GM12878 (cell line): Measurements from ENCODE around the gene ZBTB18. TPM values are rescaled to one million over a fixed set of nuclear protein-coding genes. Genes with fewer than 3 reads are reported as not detected.

ENCODE experiments used
- ATAC-seq: fragments of 200-7000 bp; cut with Tn5 transposase; 3 replicates; pipeline ENCODE4 v1.9.1; 2020; ENCODE audit warnings: mild to moderate bottlenecking, moderate library complexity
- BruUV-seq: library from RNA; stranded (reverse); fragments of 400-500 nt; replicated peaks from 2 replicates; lab custom pipeline; 2021; lab: Mats Ljungman, UMichigan
- CTCF ChIA-PET: fragments of 300-600 bp; sonication (Branson Sonifier 250); formaldehyde crosslinking; extraction: SDS; loops from one replicate; lab custom pipeline; 2021; ENCODE audit warnings: inconsistent platforms; lab: Yijun Ruan, JAX
- POLR2A ChIA-PET: fragments of 350-600 bp; formaldehyde crosslinking; extraction: SDS; loops from one replicate; lab custom pipeline; 2021; ENCODE audit warnings: inconsistent platforms; lab: Charles Lee
- RAD21 ChIA-PET: fragments of 300-600 bp; sonication (Branson Sonifier 250); formaldehyde crosslinking; loops from one replicate; lab custom pipeline; 2023; ENCODE audit warnings: antibody characterized with exemption; ENCODE audit not compliant: unreplicated experiment; lab: Charles Lee
- SMC1A ChIA-PET: fragments of 300-600 bp; sonication (Branson Sonifier 250); formaldehyde crosslinking; loops from one replicate; lab custom pipeline; 2023; ENCODE audit not compliant: unreplicated experiment, uncharacterized antibody; lab: Charles Lee
- DNase-seq: peaks from one replicate; pipeline ENCODE4 v3.0.0-alpha.2; 2011; ENCODE audit warnings: low read depth, low spot score
- FAIRE-seq: peaks from 3 replicates; lab custom pipeline; 2011; peaks lifted over from hg19 to GRCh38; lab: Jason Lieb, UNC
- H2AFZ ChIP-seq: 2 replicates; pipeline ENCODE4 v1.6.0; 2011; ENCODE audit warnings: low read depth, low read length, control low read depth; ENCODE audit not compliant: control insufficient read depth
- H3K27ac ChIP-seq: 2 replicates; pipeline ENCODE4 v1.5.1; 2011; ENCODE audit warnings: control low read depth; ENCODE audit not compliant: control insufficient read depth, insufficient read depth
- H3K27me3 ChIP-seq, 2 experiments: replicated peaks in 1 of 2; 2 replicates each; pipeline versions ENCODE4 v1.6.0 to v1.6.1; 2011; ENCODE audit warnings: low read length in 1 of 2; ENCODE audit not compliant: control insufficient read depth in 2 of 2, insufficient read depth in 2 of 2
- H3K36me3 ChIP-seq, 2 experiments: 2 replicates each; pipeline ENCODE4 v1.5.1; 2011; ENCODE audit warnings: low read length in 1 of 2; ENCODE audit not compliant: control insufficient read depth in 2 of 2, insufficient read depth in 2 of 2
- H3K4me1 ChIP-seq: 2 replicates; pipeline ENCODE4 v1.6.1; 2011; ENCODE audit warnings: mild to moderate bottlenecking, low read length, moderate library complexity, mixed read lengths; ENCODE audit not compliant: control insufficient read depth, insufficient read depth
- H3K4me2 ChIP-seq: 2 replicates; pipeline ENCODE4 v1.6.0; 2011; ENCODE audit warnings: control low read depth; ENCODE audit not compliant: control insufficient read depth, insufficient read depth
- H3K4me3 ChIP-seq: fragments of 200-600 bp; sonication (generic); 2 replicates; pipeline ENCODE4 v1.5.1; 2016
- H3K79me2 ChIP-seq: 2 replicates; pipeline ENCODE4 v1.6.0; 2011; ENCODE audit warnings: low read length; ENCODE audit not compliant: control insufficient read depth, insufficient read depth
- H3K9ac ChIP-seq: 2 replicates; pipeline ENCODE4 v1.8.0; 2011; ENCODE audit warnings: low read length, control low read depth, mixed read lengths; ENCODE audit not compliant: control insufficient read depth, insufficient read depth
- H3K9me3 ChIP-seq: replicated peaks from 3 replicates; pipeline ENCODE4 v1.5.1; 2011; ENCODE audit warnings: mild to moderate bottlenecking, low read length; ENCODE audit not compliant: control insufficient read depth, insufficient read depth
- H4K20me1 ChIP-seq: 2 replicates; pipeline ENCODE4 v1.6.0; 2011; ENCODE audit not compliant: control insufficient read depth, insufficient read depth
- MYB ChIP-seq: fragments of 150-350 bp; IDR thresholded peaks from 2 replicates; pipeline ENCODE4 v1.6.1; 2014; ENCODE audit warnings: mild to moderate bottlenecking, low read depth, low read length, borderline replicate concordance
- NR2C2 ChIP-seq: IDR thresholded peaks from 2 replicates; pipeline ENCODE4 v1.6.1; 2011; ENCODE audit warnings: borderline replicate concordance, low read depth; ENCODE audit not compliant: control insufficient read depth, insufficient read length
- NRF1 ChIP-seq: conservative IDR thresholded peaks from 2 replicates; pipeline ENCODE4 v1.6.1; 2011; ENCODE audit warnings: mild to moderate bottlenecking, low read depth, low read length, improper control_type of control experiment
- RB1 ChIP-seq: fragments of 450-650 bp; formaldehyde crosslinking; IDR thresholded peaks from 2 replicates; pipeline ENCODE4 v1.6.1; 2017; ENCODE audit warnings: mild to moderate bottlenecking, borderline replicate concordance
- SREBF1 ChIP-seq: IDR thresholded peaks from 2 replicates; pipeline ENCODE4 v1.6.1; 2012; ENCODE audit warnings: mild to moderate bottlenecking, low read length
- SRF ChIP-seq, 2 experiments: IDR thresholded peaks; 2 replicates each; pipeline ENCODE4 v1.6.1; 2011; ENCODE audit warnings: low read depth in 2 of 2, low read length in 2 of 2, mild to moderate bottlenecking in 1 of 2, moderate library complexity in 1 of 2
- TAF1 ChIP-seq: IDR thresholded peaks from 2 replicates; pipeline ENCODE4 v1.6.1; 2011; ENCODE audit warnings: mild to moderate bottlenecking, low read depth, low read length, borderline replicate concordance
- WGBS: methylation state at CpG from one replicate; pipeline ENCODE4 v1.1.6; 2016; ENCODE audit warnings: low lambda C conversion rate; ENCODE audit not compliant: insufficient replicate concordance, insufficient coverage; ENCODE audit errors: missing lambda C conversion rate; 5-methylcytosine and 5-hydroxymethylcytosine counted together
- in situ Hi-C: fragments of 300-500 bp; cut with MboI; formaldehyde crosslinking; loops from 9 replicates; pipeline ENCODE4 v1.14.3; 2018; ENCODE audit warnings: mixed read lengths
- intact Hi-C: fragments of 100-400 bp; cut with micrococcal nuclease; formaldehyde crosslinking; loops from one replicate; pipeline ENCODE4 v1.14.2; 2022; ENCODE audit not compliant: unreplicated experiment
- polyA plus RNA-seq, 11 experiments: library from polyadenylated mRNA; depleted of rRNA in 4 of 11; unstranded in 6 of 11; stranded (reverse) in 5 of 11; fragments of >200 nt; fragmentation: Nextera tagmentation in 4 of 11; fragmentation: Illumina TruSeq in 1 of 11; extraction: Ambion mirVana in 4 of 11; extraction: Trizol in 1 of 11; gene quantifications; 1 replicate in 1 of 11; 2 replicates in 10 of 11; pipeline versions ENCODE4 v1.2.1 to v1.2.3, GENCODE V29; 2011 to 2016; ENCODE audit warnings: inconsistent platforms in 2 of 11, missing spikeins in 2 of 11, low read depth in 1 of 11
- total RNA-seq, 4 experiments: library from RNA; depleted of rRNA in 3 of 4; stranded (reverse); fragments of >200 nt in 3 of 4; fragmentation: Illumina TruSeq in 1 of 4; extraction: Trizol in 1 of 4; gene quantifications; 2 replicates each; pipeline versions ENCODE4 v1.2.1 to v1.2.3, GENCODE V29; 2013 to 2021
- TF ChIP-seq, protein P1 (sequence below): IDR thresholded peaks from 2 replicates; pipeline ENCODE4 v1.6.1; 2012; ENCODE audit warnings: low read depth, low read length, improper control_type of control experiment
- TF ChIP-seq, protein P2 (sequence below): fragments of 450-650 bp; formaldehyde crosslinking; IDR thresholded peaks from 2 replicates; pipeline ENCODE4 v1.4.0; 2022; ENCODE audit warnings: mild to moderate bottlenecking, moderate library complexity

ZBTB18 gene
- total and polyA plus RNA-seq, 10 of the 15 experiments (the other 5 are each of a cell fraction or from before 2014, with no cell fraction given): 0.27 to 8.6 (median 6.1) TPM

DNA sequence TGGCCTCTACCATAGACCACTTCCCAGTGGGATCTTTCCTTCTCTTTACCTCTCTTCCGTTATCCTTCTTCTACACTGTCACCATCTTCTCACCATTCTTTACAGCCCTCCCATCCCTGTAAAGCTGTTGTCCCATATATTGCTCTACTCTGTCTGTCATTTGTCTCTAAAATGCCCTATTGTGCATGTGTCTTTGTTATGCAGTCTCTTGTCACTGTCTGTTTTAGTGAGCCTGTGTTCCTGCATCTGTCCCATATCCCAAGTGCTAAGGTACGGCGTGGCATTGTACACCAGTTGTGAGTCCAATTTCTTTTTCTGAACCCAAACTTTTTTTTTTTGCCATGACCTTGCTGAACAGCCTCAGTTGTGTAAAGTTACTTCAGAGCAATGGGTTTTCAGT lies 8.8 kb upstream of the ZBTB18 start (continued):
- TF ChIP-seq SREBF1 (no peak), RB1 (no peak), NR2C2 (no peak), SRF (IDR thresholded peaks at IDR 0.05; ENCODE audit: low read depth in 2 of 2, low read length in 2 of 2) (no peak), TAF1 (no peak)
- TF ChIP-seq, protein P1, sequence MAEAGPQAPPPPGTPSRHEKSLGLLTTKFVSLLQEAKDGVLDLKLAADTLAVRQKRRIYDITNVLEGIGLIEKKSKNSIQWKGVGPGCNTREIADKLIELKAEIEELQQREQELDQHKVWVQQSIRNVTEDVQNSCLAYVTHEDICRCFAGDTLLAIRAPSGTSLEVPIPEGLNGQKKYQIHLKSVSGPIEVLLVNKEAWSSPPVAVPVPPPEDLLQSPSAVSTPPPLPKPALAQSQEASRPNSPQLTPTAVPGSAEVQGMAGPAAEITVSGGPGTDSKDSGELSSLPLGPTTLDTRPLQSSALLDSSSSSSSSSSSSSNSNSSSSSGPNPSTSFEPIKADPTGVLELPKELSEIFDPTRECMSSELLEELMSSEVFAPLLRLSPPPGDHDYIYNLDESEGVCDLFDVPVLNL: no peak
- TF ChIP-seq, protein P2, sequence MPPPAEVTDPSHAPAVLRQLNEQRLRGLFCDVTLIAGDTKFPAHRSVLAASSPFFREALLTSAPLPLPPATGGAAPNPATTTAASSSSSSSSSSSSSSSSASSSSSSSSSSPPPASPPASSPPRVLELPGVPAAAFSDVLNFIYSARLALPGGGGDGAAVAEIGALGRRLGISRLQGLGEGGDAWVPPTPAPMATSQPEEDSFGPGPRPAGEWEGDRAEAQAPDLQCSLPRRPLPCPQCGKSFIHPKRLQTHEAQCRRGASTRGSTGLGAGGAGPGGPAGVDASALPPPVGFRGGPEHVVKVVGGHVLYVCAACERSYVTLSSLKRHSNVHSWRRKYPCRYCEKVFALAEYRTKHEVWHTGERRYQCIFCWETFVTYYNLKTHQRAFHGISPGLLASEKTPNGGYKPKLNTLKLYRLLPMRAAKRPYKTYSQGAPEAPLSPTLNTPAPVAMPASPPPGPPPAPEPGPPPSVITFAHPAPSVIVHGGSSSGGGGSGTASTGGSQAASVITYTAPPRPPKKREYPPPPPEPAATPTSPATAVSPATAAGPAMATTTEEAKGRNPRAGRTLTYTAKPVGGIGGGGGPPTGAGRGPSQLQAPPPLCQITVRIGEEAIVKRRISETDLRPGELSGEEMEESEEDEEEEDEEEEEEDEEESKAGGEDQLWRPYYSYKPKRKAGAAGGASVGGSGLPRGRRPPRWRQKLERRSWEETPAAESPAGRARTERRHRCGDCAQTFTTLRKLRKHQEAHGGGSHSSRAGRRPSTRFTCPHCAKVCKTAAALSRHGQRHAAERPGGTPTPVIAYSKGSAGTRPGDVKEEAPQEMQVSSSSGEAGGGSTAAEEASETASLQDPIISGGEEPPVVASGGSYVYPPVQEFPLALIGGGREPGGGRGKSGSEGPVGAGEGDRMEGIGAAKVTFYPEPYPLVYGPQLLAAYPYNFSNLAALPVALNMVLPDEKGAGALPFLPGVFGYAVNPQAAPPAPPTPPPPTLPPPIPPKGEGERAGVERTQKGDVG: no peak

DNA sequence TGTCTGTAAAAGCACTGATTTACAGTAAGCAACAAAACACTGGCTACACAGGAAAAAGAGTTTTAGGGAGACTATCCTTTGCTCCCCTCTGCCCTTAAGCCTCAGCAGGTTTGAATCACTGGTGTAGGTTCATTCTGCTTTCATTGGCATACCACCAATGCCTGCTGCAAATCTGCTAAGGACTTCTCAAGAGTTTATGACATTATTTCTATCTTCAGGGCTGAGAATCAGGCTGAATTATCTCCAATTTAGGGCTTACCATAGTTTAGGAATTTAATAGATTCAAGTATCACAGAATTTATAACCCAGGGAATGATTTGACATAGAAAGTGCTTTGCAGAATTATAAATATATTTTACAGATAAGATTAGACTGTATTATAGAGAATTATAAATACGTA lies 6.7 kb upstream of the ZBTB18 start:
- no peak overlapping the region for H3K27ac ChIP-seq

More for the DNA sequence above, 6.7 kb upstream of the ZBTB18 start:
- no peaks in the 10 kb centered on the region for H3K9me3 ChIP-seq
- ChIA-PET POLR2A (no interaction called here), CTCF (no interaction called here)
- no peaks in the 10 kb centered on the region; a peak in 1 of 4 replicates for H3K27me3 ChIP-seq
- TF ChIP-seq MYB (no peak), NRF1 (no peak)
- TF ChIP-seq, all 136 proteins: peak for 0
- no peak overlapping the region for H3K4me2 ChIP-seq
- no peak overlapping the region for H3K4me3 ChIP-seq
- in situ Hi-C loops (no loop called here), intact Hi-C loops (loop anchor here (10.0 kb wide), 2 partner anchors 230 to 700 kb away; no protein-coding TSS in a partner anchor)
- H3K79me2 ChIP-seq: peaks cover 1% of the 10 kb centered on the region
- H4K20me1 ChIP-seq: no peaks in the 10 kb centered on the region
- no peaks in the 10 kb centered on the region for H3K36me3 ChIP-seq
- no peak overlapping the region for H3K9ac ChIP-seq
- no TSS peak for BruUV-seq
- 0% methylated on average over 1 of the region's 1 CpG for WGBS
- DNase-seq (no peak), FAIRE-seq (no peak), ATAC-seq (no peak)
- SMC1A ChIA-PET: interaction anchor here (1.4 kb wide), 1 partner anchor 228 kb away, joined by 3 read pairs; no protein-coding TSS in a partner anchor
- RAD21 ChIA-PET: no interaction called here
- H3K4me1 ChIP-seq: peaks cover 8% of the 10 kb centered on the region; the same call in 1 of the 2 replicates
- no peak overlapping the region for H2AFZ ChIP-seq
